ENCODE data around the gene RNF208. TPM values are rescaled to one million over a fixed set of nuclear protein-coding genes. Genes with fewer than 3 reads are reported as not detected.

Gene RNF208
- polyA plus RNA-seq, 1 donor from 2014 or later = 1.5 TPM

DNA sequence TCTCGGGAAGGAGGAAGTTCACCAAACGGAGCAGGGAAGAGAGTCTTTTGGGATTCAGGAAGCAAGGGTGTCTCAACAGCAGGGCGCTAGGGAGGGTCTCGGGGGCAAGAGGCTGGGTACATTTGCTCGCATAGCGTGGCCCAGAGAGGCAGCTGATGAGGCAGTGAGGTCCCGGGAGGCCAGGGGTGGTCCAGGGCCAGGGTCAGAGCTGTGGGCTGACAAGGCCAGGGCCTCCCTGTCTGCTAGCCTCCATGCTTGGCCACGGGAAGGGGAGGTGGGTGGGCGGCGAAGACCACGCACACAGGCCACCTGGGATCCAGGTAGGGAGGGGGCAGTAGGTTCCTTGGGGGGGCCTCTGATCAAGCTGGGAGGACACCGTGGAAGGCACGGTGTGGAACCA is 10.5 kb downstream of the RNF208 start:
- no peak overlapping the region for H3K4me3 ChIP-seq (ENCODE audit: low read length)
- no peak overlapping the region for H2AFZ ChIP-seq (ENCODE audit: low read depth, low read length)
- H3K79me2 ChIP-seq (replicated peaks; ENCODE audit: insufficient read depth, low read length) = peaks cover 2% of the 10 kb centered on the region
- no peak for TF ChIP-seq EP300 (conservative IDR thresholded peaks at IDR 0.05; ENCODE audit: poor library complexity, severe bottlenecking)
- no peak overlapping the region for H3K4me2 ChIP-seq (ENCODE audit: low read length)
- no peak overlapping the region for H3K27ac ChIP-seq (ENCODE audit: low read length)
- H3F3A ChIP-seq (ENCODE audit: insufficient read depth, low read length, poor library complexity, severe bottlenecking) = no peaks in the 10 kb centered on the region
- no peaks in the 10 kb centered on the region for H3K36me3 ChIP-seq (ENCODE audit: insufficient read depth, low read length)
- no peak overlapping the region for H3K9ac ChIP-seq (ENCODE audit: low read length)
- no peaks in the 10 kb centered on the region for H4K20me1 ChIP-seq (ENCODE audit: insufficient read depth)
- H3K9me3 ChIP-seq (ENCODE audit: low read length) = no peaks in the 10 kb centered on the region
- H3K9me2 ChIP-seq (ENCODE audit: insufficient read depth, low read length) = no peaks in the 10 kb centered on the region
- H3K27me3 ChIP-seq (ENCODE audit: insufficient read depth, low read depth, low read length) = no peaks in the 10 kb centered on the region

DNA sequence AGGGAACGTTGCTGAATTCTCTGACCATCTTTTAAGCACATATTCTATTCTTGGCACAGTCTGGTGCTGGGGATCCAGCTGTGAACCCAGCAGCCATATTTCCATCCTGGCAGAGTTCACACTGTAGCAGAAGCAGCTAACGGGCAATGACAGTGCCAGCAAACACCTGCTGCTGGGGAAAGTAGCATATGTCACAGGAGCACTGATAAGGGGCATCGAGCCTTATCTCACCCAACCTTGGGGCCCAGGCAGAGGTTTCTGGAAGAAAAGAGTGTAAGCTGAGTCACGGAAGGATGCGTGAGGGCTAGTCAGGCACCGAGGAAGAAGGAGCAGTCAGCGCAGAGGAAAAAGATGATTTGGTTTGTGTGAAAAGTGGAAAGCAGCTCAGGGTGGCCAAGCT is 15.4 kb downstream of the RNF208 start:
- Histone ChIP-seq H3K4me3 (ENCODE audit: low read length) (peak overlapping the region; percentile 100), H3K36me3 (ENCODE audit: insufficient read depth, low read length) (no peaks in the 10 kb centered on the region), H3K4me2 (ENCODE audit: low read length) (peak overlapping the region; percentile 91), H3K27me3 (ENCODE audit: insufficient read depth, low read depth, low read length) (no peaks in the 10 kb centered on the region), H4K20me1 (ENCODE audit: insufficient read depth) (no peaks in the 10 kb centered on the region), H3F3A (ENCODE audit: insufficient read depth, low read length, poor library complexity, severe bottlenecking) (no peaks in the 10 kb centered on the region), H2AFZ (ENCODE audit: low read depth, low read length) (no peak overlapping the region), H3K9me2 (ENCODE audit: insufficient read depth, low read length) (no peaks in the 10 kb centered on the region), H3K9me3 (ENCODE audit: low read length) (no peaks in the 10 kb centered on the region), H3K27ac (ENCODE audit: low read length) (no peak overlapping the region), H3K79me2 (replicated peaks; ENCODE audit: insufficient read depth, low read length) (peaks cover 31% of the 10 kb centered on the region), H3K9ac (ENCODE audit: low read length) (peak overlapping the region; percentile 83)
- no peak for TF ChIP-seq POLR2AphosphoS5 (IDR thresholded peaks at IDR 0.05)
- TF ChIP-seq, protein P1, sequence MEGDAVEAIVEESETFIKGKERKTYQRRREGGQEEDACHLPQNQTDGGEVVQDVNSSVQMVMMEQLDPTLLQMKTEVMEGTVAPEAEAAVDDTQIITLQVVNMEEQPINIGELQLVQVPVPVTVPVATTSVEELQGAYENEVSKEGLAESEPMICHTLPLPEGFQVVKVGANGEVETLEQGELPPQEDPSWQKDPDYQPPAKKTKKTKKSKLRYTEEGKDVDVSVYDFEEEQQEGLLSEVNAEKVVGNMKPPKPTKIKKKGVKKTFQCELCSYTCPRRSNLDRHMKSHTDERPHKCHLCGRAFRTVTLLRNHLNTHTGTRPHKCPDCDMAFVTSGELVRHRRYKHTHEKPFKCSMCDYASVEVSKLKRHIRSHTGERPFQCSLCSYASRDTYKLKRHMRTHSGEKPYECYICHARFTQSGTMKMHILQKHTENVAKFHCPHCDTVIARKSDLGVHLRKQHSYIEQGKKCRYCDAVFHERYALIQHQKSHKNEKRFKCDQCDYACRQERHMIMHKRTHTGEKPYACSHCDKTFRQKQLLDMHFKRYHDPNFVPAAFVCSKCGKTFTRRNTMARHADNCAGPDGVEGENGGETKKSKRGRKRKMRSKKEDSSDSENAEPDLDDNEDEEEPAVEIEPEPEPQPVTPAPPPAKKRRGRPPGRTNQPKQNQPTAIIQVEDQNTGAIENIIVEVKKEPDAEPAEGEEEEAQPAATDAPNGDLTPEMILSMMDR (IDR thresholded peaks at IDR 0.05; ENCODE audit: poor library complexity, severe bottlenecking) = no peak
- no peak for TF ChIP-seq TAF1 (IDR thresholded peaks at IDR 0.05; ENCODE audit: low read depth)
- no peak for TF ChIP-seq MXI1 (conservative IDR thresholded peaks at IDR 0.05; ENCODE audit: poor library complexity, severe bottlenecking)
- no peak for TF ChIP-seq SMC3 (conservative IDR thresholded peaks at IDR 0.05; ENCODE audit: poor library complexity)

DNA sequence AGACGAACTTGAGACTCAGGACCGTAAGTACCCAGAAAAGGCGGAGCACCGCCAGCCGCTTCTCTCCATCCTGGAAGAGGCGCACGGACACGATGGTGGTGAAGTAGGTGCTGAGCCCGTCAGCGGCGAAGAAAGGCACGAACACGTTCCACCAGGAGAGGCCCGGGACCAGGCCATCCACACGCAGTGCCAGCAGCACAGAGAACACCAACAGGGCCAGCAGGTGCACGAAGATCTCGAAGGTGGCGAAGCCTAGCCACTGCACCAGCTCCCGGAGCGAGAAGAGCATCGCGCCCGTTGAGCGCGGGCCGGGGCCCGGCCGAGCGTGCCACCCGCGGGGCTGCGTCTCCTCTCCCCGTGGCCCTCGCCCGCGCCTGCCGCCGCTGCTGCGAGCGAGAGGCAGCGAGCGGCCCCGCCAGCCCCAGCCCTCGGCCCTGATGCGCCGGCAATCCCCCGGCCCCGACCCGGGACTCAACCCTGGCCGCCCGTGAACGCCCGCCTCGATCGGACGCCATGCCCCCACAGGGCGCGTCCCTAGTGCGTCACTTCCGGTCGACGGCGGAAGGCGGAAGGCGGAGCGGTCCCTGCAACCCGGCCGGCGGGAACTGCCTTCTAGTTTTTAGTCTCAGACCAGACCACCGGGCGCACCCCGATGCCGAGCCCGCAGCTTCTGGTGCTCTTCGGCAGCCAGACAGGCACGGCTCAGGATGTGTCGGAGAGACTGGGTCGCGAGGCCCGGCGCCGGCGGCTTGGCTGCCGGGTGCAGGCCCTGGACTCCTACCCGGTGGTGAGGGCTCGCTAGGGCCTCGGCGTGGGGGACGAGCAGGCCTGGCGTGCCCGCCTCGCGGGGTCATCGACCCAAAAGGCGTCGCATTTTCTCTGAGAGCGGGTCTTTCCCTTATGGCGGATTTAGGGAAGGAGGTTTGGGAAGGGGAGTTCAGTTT is 16.6 kb downstream of the RNF208 start, which contains the start of the genes NDOR1 and TMEM203:
TSS of gene NDOR1 (plus strand) at position 575 of the 944 bp plus-strand sequence. CDS start at position 653, 78 bp downstream.
TSS of gene TMEM203 (minus strand) at position 523 of the 944 bp plus-strand sequence. CDS start at position 289, 234 bp downstream.
- peak within 1 kb of the TSS; percentile 100 for H3K4me3 ChIP-seq (ENCODE audit: low read length)
- H3K27ac ChIP-seq (ENCODE audit: low read length) = peak within 1 kb of the TSS; percentile 63
- no peaks in the 10 kb centered on the region for H3K9me2 ChIP-seq (ENCODE audit: insufficient read depth, low read length)
- H3K79me2 ChIP-seq (replicated peaks; ENCODE audit: insufficient read depth, low read length) = peaks cover 31% of the 10 kb centered on the region
- H3K4me2 ChIP-seq (ENCODE audit: low read length) = peak within 1 kb of the TSS; percentile 91
- H3K36me3 ChIP-seq (ENCODE audit: insufficient read depth, low read length) = no peaks in the 10 kb centered on the region
- H4K20me1 ChIP-seq (ENCODE audit: insufficient read depth) = no peaks in the 10 kb centered on the region
- peak within 1 kb of the TSS; percentile 83 for H3K9ac ChIP-seq (ENCODE audit: low read length)
- H2AFZ ChIP-seq (ENCODE audit: low read depth, low read length) = peak within 1 kb of the TSS; percentile 69
- TF ChIP-seq TAF1 (IDR thresholded peaks at IDR 0.05; ENCODE audit: low read depth) (peak; percentile 54), EP300 (conservative IDR thresholded peaks at IDR 0.05; ENCODE audit: poor library complexity, severe bottlenecking) (peak; percentile 56), POLR2AphosphoS5 (IDR thresholded peaks at IDR 0.05) (peak; percentile 95), RAD21 (conservative IDR thresholded peaks at IDR 0.05) (peak; percentile 7), EZH2 (IDR thresholded peaks at IDR 0.05; ENCODE audit: borderline replicate concordance, insufficient read depth, low read length, poor library complexity, severe bottlenecking) (no peak), SMC3 (conservative IDR thresholded peaks at IDR 0.05; ENCODE audit: poor library complexity) (peak; percentile 6), MXI1 (conservative IDR thresholded peaks at IDR 0.05; ENCODE audit: poor library complexity, severe bottlenecking) (peak; percentile 96)
- TF ChIP-seq, protein P2, sequence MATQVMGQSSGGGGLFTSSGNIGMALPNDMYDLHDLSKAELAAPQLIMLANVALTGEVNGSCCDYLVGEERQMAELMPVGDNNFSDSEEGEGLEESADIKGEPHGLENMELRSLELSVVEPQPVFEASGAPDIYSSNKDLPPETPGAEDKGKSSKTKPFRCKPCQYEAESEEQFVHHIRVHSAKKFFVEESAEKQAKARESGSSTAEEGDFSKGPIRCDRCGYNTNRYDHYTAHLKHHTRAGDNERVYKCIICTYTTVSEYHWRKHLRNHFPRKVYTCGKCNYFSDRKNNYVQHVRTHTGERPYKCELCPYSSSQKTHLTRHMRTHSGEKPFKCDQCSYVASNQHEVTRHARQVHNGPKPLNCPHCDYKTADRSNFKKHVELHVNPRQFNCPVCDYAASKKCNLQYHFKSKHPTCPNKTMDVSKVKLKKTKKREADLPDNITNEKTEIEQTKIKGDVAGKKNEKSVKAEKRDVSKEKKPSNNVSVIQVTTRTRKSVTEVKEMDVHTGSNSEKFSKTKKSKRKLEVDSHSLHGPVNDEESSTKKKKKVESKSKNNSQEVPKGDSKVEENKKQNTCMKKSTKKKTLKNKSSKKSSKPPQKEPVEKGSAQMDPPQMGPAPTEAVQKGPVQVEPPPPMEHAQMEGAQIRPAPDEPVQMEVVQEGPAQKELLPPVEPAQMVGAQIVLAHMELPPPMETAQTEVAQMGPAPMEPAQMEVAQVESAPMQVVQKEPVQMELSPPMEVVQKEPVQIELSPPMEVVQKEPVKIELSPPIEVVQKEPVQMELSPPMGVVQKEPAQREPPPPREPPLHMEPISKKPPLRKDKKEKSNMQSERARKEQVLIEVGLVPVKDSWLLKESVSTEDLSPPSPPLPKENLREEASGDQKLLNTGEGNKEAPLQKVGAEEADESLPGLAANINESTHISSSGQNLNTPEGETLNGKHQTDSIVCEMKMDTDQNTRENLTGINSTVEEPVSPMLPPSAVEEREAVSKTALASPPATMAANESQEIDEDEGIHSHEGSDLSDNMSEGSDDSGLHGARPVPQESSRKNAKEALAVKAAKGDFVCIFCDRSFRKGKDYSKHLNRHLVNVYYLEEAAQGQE (IDR thresholded peaks at IDR 0.05; ENCODE audit: borderline replicate concordance) = no peak
- TF ChIP-seq, protein P1 (IDR thresholded peaks at IDR 0.05; ENCODE audit: poor library complexity, severe bottlenecking) = no peak
- H3K27me3 ChIP-seq (ENCODE audit: insufficient read depth, low read depth, low read length) = no peaks in the 10 kb centered on the region
- H3F3A ChIP-seq (ENCODE audit: insufficient read depth, low read length, poor library complexity, severe bottlenecking) = no peaks in the 10 kb centered on the region
- no peaks in the 10 kb centered on the region for H3K9me3 ChIP-seq (ENCODE audit: low read length)
